Parathyroid adenoma (tissue), 2 donors: ENCODE measurements around the gene SETD3.

ENCODE experiments used
- H2AFZ ChIP-seq: fragments of 300-600 bp; sonication (generic); one replicate; pipeline ENCODE4 v1.7.0; 2017; ENCODE audit warnings: antibody characterized with exemption, mild to moderate bottlenecking
- H3K27ac ChIP-seq: fragments of 300-600 bp; sonication (generic); one replicate; pipeline ENCODE4 v1.7.0; 2017
- H3K27me3 ChIP-seq: fragments of 300-600 bp; sonication (generic); one replicate; pipeline ENCODE4 v1.7.0; 2017; ENCODE audit warnings: low read length; ENCODE audit not compliant: control insufficient read depth, insufficient read depth
- H3K36me3 ChIP-seq: fragments of 300-600 bp; sonication (generic); one replicate; pipeline ENCODE4 v1.7.0; 2017; ENCODE audit warnings: low read length; ENCODE audit not compliant: control insufficient read depth, insufficient read depth
- H3K4me1 ChIP-seq: fragments of 300-600 bp; sonication (generic); one replicate; pipeline ENCODE4 v1.7.0; 2017; ENCODE audit warnings: control low read depth
- H3K4me2 ChIP-seq: fragments of 300-600 bp; sonication (generic); one replicate; pipeline ENCODE4 v1.7.0; 2017; ENCODE audit warnings: low read length
- H3K4me3 ChIP-seq: fragments of 300-600 bp; sonication (generic); one replicate; pipeline ENCODE4 v1.7.0; 2017; ENCODE audit warnings: low read depth, low read length
- H3K79me2 ChIP-seq: fragments of 300-600 bp; sonication (generic); one replicate; pipeline ENCODE4 v1.7.0; 2017; ENCODE audit warnings: control low read depth
- H3K9ac ChIP-seq: fragments of 300-600 bp; sonication (generic); one replicate; pipeline ENCODE4 v1.7.0; 2017; ENCODE audit warnings: mild to moderate bottlenecking
- H3K9me3 ChIP-seq: fragments of 300-600 bp; sonication (generic); one replicate; pipeline ENCODE4 v1.7.0; 2017; ENCODE audit warnings: low read length; ENCODE audit not compliant: control insufficient read depth
- TF ChIP-seq, protein P1 (sequence below): fragments of 300-600 bp; sonication (generic); IDR thresholded peaks from one replicate; pipeline ENCODE4 v1.7.0; 2017; ENCODE audit warnings: antibody characterized with exemption, mild to moderate bottlenecking
- donor health status: primary hyperparathyroidism.

The SETD3 gene

GRCh38 chr14:99517643-99518381, 37.2 kb upstream of the SETD3 start:
- Histone ChIP-seq H3K9me3 (no peaks in the 10 kb centered on the region), H2AFZ (no peak overlapping the region), H3K27ac (no peak overlapping the region), H3K36me3 (no peaks in the 10 kb centered on the region), H3K27me3 (no peaks in the 10 kb centered on the region), H3K4me3 (no peak overlapping the region), H3K79me2 (peaks cover 12% of the 10 kb centered on the region), H3K4me2 (no peak overlapping the region), H3K9ac (no peak overlapping the region), H3K4me1 (peaks cover 3% of the 10 kb centered on the region)
- TF ChIP-seq, protein P1, sequence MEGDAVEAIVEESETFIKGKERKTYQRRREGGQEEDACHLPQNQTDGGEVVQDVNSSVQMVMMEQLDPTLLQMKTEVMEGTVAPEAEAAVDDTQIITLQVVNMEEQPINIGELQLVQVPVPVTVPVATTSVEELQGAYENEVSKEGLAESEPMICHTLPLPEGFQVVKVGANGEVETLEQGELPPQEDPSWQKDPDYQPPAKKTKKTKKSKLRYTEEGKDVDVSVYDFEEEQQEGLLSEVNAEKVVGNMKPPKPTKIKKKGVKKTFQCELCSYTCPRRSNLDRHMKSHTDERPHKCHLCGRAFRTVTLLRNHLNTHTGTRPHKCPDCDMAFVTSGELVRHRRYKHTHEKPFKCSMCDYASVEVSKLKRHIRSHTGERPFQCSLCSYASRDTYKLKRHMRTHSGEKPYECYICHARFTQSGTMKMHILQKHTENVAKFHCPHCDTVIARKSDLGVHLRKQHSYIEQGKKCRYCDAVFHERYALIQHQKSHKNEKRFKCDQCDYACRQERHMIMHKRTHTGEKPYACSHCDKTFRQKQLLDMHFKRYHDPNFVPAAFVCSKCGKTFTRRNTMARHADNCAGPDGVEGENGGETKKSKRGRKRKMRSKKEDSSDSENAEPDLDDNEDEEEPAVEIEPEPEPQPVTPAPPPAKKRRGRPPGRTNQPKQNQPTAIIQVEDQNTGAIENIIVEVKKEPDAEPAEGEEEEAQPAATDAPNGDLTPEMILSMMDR = no peak

GRCh38 chr14:99516871-99517642, 36.4 kb upstream of the SETD3 start:
- TF ChIP-seq, protein P1 = no peak
- Histone ChIP-seq H3K36me3 (no peaks in the 10 kb centered on the region), H2AFZ (no peak overlapping the region), H3K27me3 (no peaks in the 10 kb centered on the region), H3K4me2 (no peak overlapping the region), H3K79me2 (peaks cover 12% of the 10 kb centered on the region), H3K4me3 (no peak overlapping the region), H3K27ac (no peak overlapping the region), H3K9ac (no peak overlapping the region), H3K4me1 (peaks cover 3% of the 10 kb centered on the region), H3K9me3 (no peaks in the 10 kb centered on the region)

DNA sequence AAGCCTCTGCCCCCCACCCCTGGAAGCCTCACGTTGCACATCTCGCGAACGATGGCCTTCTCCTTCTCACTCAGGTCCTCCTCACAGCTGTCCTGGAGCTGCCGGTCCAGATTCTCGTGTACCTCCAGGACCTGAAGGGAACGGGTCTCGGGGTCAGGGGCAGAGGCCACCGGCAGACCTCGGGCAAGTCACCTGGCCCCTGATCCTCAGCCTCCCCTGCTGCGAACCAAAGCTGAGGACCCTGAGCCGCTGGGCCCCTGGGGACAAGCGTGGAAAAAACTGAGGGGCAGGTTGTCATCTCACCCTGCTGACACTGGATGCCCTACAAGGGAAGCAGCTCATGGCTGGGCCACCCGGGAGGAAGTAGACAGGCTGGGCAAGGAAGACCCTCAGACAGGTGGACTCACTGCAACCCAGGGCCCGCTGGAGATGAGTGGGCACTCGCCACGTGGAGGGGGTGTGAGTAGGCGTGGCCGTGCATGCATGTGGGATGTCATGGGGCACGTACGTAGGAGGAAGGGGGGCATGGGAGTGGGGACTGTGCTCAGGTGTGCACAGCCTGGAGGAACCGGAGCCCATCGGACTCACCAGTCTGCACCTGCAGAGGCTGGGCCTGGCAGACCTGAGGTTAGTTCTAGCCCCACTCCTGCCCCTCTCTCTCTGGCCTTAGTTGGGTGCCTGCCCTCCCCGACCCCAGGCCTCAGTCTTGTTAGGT, 35.7 kb upstream of the SETD3 start:
- Histone ChIP-seq H3K4me3 (no peak overlapping the region), H3K27ac (no peak overlapping the region), H3K79me2 (peaks cover 12% of the 10 kb centered on the region), H3K4me2 (no peak overlapping the region), H3K9me3 (no peaks in the 10 kb centered on the region), H3K9ac (no peak overlapping the region), H3K27me3 (no peaks in the 10 kb centered on the region), H2AFZ (no peak overlapping the region), H3K36me3 (no peaks in the 10 kb centered on the region), H3K4me1 (peaks cover 3% of the 10 kb centered on the region)
- TF ChIP-seq, protein P1 = no peak

DNA sequence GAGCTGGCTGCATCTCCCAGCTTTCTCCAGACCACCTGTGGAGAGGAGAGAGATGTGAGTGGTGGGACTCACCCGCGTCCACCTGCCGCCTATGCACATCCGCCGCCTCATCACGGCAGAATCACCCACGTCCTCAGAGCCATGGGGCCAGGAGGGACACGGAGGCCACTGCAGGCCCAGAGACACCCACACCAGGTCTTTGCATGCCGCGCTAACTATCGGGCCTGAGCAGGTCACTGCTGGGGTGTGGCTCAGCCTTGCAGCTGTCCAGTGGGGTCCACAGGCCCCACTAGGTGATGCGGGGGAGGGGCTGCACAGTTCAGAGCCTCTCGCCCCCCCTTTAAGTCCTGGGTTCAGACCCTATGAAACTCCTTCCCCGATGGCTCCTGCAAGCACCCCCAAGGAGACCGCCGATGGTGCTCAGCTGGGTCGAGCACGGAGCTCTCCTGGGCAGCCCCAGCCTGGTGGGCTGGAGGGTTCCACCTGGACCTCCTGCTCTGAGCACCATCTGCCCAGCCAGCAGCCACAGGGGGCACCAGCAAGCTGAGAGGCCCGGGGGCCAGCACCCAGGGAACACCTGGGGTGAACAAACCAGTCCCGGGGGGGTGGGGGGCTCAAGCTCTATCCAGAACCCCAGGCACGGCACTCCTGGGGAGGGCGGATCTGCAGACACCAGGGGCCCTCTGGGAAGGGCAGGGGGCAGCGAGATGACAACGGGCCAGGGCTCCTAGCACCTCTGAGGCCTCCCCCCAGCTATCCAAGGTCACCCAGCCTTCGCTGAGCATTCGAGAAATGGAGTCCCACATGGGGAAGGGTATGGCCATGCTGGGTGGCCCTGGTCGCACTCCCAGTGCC, 34.9 kb upstream of the SETD3 start:
- Histone ChIP-seq H3K4me3 (no peak overlapping the region), H2AFZ (no peak overlapping the region), H3K27ac (no peak overlapping the region), H3K4me1 (peaks cover 3% of the 10 kb centered on the region), H3K27me3 (no peaks in the 10 kb centered on the region), H3K9ac (no peak overlapping the region), H3K36me3 (no peaks in the 10 kb centered on the region), H3K4me2 (no peak overlapping the region), H3K9me3 (no peaks in the 10 kb centered on the region), H3K79me2 (peaks cover 12% of the 10 kb centered on the region)
- TF ChIP-seq, protein P1 = no peak
